Measurements from ENCODE around the gene SDK2.

Gene SDK2

GRCh38 chr17:73289549-73290254, 354.5 kb downstream of the SDK2 start:
- DNase-seq: no peak

- DNase-seq: no peak
Observed at GRCh38 chr17:73288534-73289302, 355.5 kb downstream of the SDK2 start.

GRCh38 chr17:73286863-73287296, 357.4 kb downstream of the SDK2 start:
- no peak for DNase-seq

- DNase-seq: no peak
Observed at GRCh38 chr17:73285916-73286862, 358.1 kb downstream of the SDK2 start.

- DNase-seq: no peak
Observed at GRCh38 chr17:73285603-73285908, 358.7 kb downstream of the SDK2 start.

GRCh38 chr17:73284906-73285602, 359.2 kb downstream of the SDK2 start:
- no peak for DNase-seq

All from hippocampal formation (tissue), 2 donors.